Uterus (tissue), 4 donors: ENCODE results near the gene AP2A1. TPM values are rescaled to one million over a fixed set of nuclear protein-coding genes. Genes with fewer than 3 reads are reported as not detected.

Experiments
- DNase-seq, 2 donors: peaks; one replicate each; pipeline ENCODE4 v3.0.0-alpha.2; 2019 to 2020
- H3K27ac ChIP-seq, 2 donors: fragments of 200-600 bp; sonication (generic); 1 replicate in 1 of 2; 2 replicates in 1 of 2; pipeline ENCODE4 v1.5.1; 2016 to 2018
- H3K27me3 ChIP-seq, 2 donors: fragments of 200-600 bp; sonication (generic); one replicate each; pipeline ENCODE4 v1.5.1; 2018 to 2019; ENCODE audit warnings: control low read depth in 1 of 2
- H3K36me3 ChIP-seq, 2 donors: fragments of 200-600 bp; sonication (generic); one replicate each; pipeline ENCODE4 v1.5.1; 2019; ENCODE audit warnings: control low read depth in 1 of 2
- H3K4me1 ChIP-seq, 2 donors: fragments of 200-600 bp; sonication (generic); one replicate each; pipeline ENCODE4 v1.5.1; 2018 to 2019; ENCODE audit warnings: control low read depth in 1 of 2
- H3K4me3 ChIP-seq, 2 donors: fragments of 200-600 bp; sonication (generic); 1 replicate in 1 of 2; 2 replicates in 1 of 2; pipeline ENCODE4 v1.5.1; 2018 to 2019; ENCODE audit warnings: mild to moderate bottlenecking in 1 of 2
- H3K9me3 ChIP-seq, 2 donors: fragments of 200-600 bp; sonication (generic); one replicate each; pipeline ENCODE4 v1.5.1; 2019; ENCODE audit warnings: control low read depth in 1 of 2
- POLR2A ChIP-seq, 2 donors: fragments of 450-650 bp; IDR thresholded peaks; one replicate each; pipeline ENCODE4 v1.6.1; 2016; ENCODE audit warnings: antibody characterized with exemption in 2 of 2, mild to moderate bottlenecking in 1 of 2, moderate library complexity in 1 of 2
- intact Hi-C: fragments of 100-400 bp; cut with DNase I; formaldehyde crosslinking; loops from one replicate; pipeline ENCODE4 v1.15.1; 2023; ENCODE audit warnings: low total_unique reads
- total RNA-seq, 4 donors: library from RNA; depleted of rRNA in 3 of 4; stranded (reverse); fragments of >200 nt in 3 of 4; gene quantifications; one replicate each; pipeline versions ENCODE4 v1.1.0 to v1.2.4, GENCODE V29; 2014 to 2023
- TF ChIP-seq, protein P1 (sequence below), 4 experiments: fragments of 200-600 bp in 2 of 4; fragments of 450-650 bp in 2 of 4; sonication (generic) in 2 of 4; IDR thresholded peaks; one replicate each; pipeline ENCODE4 v1.5.1; 2016 to 2019; ENCODE audit warnings: antibody characterized with exemption in 4 of 4, mild to moderate bottlenecking in 2 of 4, moderate library complexity in 1 of 4
- donor health status: DM: yes; HTN: yes; CAD: no.

The AP2A1 gene
- total RNA-seq, 4 donors from 2014 or later, result 47.1 to 114 (median 54.7) TPM

DNA sequence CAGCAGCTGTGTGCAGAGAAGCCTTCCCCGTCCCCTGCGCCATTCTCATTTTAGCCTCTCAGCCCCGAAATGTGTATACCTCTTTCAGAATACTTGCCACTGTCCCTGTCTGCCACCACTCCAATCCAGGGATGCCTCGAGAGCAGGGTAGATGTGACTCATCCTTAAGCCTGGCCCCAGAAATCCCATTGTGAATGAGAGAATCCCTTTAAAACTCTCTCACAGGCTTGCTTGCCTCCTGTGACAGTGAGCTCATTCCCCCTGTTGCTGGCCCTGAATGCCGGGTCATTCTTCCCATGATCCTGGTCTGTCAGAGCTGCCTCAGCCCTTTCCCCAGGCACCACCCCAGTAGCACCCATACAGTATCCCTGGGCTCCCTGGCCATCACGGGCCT lies 9.6 kb downstream of the AP2A1 start:
- H3K4me1 ChIP-seq, result no peaks in the 10 kb centered on the region
- H3K4me3 ChIP-seq, result no peak overlapping the region
- TF ChIP-seq, protein P1, sequence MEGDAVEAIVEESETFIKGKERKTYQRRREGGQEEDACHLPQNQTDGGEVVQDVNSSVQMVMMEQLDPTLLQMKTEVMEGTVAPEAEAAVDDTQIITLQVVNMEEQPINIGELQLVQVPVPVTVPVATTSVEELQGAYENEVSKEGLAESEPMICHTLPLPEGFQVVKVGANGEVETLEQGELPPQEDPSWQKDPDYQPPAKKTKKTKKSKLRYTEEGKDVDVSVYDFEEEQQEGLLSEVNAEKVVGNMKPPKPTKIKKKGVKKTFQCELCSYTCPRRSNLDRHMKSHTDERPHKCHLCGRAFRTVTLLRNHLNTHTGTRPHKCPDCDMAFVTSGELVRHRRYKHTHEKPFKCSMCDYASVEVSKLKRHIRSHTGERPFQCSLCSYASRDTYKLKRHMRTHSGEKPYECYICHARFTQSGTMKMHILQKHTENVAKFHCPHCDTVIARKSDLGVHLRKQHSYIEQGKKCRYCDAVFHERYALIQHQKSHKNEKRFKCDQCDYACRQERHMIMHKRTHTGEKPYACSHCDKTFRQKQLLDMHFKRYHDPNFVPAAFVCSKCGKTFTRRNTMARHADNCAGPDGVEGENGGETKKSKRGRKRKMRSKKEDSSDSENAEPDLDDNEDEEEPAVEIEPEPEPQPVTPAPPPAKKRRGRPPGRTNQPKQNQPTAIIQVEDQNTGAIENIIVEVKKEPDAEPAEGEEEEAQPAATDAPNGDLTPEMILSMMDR (IDR thresholded peaks at IDR 0.05), result no peak
- no peak for TF ChIP-seq POLR2A (IDR thresholded peaks at IDR 0.05)
- no peaks in the 10 kb centered on the region for H3K36me3 ChIP-seq
- no peaks in the 10 kb centered on the region for H3K27me3 ChIP-seq
- intact Hi-C loops, result no loop called here
- H3K9me3 ChIP-seq, result no peaks in the 10 kb centered on the region
- no peak for DNase-seq
- no peak overlapping the region for H3K27ac ChIP-seq

DNA sequence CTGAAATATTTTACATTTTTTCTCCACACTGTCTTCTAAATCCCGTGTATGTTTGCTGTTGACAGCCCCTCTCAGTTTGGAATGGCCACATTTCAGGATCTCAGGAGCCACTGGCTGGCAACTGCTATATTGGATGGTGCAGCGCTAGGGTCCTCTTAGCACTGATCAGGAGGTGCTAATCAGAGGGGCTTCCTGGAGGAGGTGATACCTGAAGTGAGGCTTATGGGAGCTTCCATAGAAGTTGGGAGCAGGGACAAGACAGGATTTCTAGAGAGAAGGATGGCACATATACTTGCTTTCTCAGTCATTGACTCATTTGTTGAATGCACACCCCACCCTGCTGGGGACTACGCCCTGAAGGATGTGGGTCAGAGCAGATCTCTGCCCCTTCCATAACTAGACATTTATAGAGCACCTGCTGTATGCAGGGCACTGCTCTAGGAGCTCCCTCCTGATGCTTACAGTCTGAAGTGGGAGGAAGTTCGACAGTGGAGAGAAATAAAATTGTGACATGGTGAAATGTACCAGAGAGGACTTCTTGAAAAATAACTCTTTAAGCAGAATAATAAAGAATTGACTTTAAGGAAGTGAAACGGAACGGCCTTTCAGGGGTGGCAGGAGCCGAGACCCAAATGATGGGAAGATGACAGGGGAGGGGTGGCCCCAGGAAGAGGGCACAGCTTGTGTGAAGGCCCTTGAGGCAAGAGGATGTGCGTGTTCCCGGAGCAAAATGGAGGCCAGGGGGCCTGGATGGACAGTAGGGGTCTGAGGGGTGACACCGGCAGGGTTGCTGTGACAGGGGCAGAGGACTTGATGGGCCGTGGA lies 13.1 kb downstream of the AP2A1 start:
- Histone ChIP-seq H3K9me3 (no peaks in the 10 kb centered on the region), H3K27me3 (no peaks in the 10 kb centered on the region), H3K36me3 (no peaks in the 10 kb centered on the region), H3K27ac (no peak overlapping the region), H3K4me1 (no peaks in the 10 kb centered on the region), H3K4me3 (no peak overlapping the region)
- intact Hi-C loops, result no loop called here
- no peak for DNase-seq
- no peak for TF ChIP-seq POLR2A (IDR thresholded peaks at IDR 0.05)
- TF ChIP-seq, protein P1 (IDR thresholded peaks at IDR 0.05), result no peak

DNA sequence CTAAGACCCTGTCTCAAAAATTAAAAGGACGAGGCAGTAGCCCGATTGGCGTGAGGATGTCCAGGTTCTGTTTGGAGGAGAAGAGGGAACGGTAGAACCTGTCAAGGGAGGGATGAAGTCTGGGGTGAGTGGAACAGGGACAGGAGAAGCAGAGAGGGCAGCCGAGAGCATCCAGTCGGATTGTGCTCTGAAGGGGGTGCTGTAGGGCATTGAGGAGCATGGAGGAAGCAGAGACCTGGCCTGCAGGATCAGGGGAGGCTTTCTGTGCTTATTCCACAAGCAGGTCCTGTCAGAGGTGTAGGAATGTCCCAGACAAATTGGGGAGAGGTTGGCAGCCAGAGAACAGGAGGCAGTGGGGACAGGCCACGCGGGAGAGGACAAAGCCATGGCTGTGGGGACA lies 14.1 kb downstream of the AP2A1 start:
- intact Hi-C loops, result no loop called here
- no peaks in the 10 kb centered on the region for H3K36me3 ChIP-seq

DNA sequence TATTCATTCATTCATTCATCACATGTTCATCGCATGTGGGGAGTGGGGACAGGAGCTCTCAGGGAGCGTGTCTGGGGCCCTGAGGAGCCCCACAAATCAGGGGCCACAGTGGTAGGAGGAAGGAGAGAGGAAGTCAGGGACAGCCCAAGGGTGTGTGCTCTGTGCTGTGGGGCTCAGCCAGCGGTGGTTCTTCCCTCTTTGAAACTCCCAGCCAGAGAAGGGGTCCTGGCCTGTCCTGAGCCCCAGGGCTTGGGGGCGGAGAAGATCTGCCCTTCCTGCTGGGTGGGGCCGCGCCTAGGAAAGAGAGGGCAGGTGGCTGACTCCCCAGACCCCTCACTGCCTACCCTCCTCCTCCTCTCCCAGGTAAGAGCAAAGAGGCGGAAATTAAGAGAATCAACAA lies 14.6 kb downstream of the AP2A1 start:
- H3K27me3 ChIP-seq, result no peaks in the 10 kb centered on the region
- H3K36me3 ChIP-seq, result no peaks in the 10 kb centered on the region
- no peak overlapping the region for H3K4me3 ChIP-seq

More for the DNA sequence above, 14.1 kb downstream of the AP2A1 start:
- H3K27me3 ChIP-seq, result no peaks in the 10 kb centered on the region
- H3K27ac ChIP-seq, result no peak overlapping the region
- H3K9me3 ChIP-seq, result no peaks in the 10 kb centered on the region
- no peak for TF ChIP-seq POLR2A (IDR thresholded peaks at IDR 0.05)
- TF ChIP-seq, protein P1 (IDR thresholded peaks at IDR 0.05), result no peak
- no peak for DNase-seq
- H3K4me3 ChIP-seq, result no peak overlapping the region
- no peaks in the 10 kb centered on the region for H3K4me1 ChIP-seq

DNA sequence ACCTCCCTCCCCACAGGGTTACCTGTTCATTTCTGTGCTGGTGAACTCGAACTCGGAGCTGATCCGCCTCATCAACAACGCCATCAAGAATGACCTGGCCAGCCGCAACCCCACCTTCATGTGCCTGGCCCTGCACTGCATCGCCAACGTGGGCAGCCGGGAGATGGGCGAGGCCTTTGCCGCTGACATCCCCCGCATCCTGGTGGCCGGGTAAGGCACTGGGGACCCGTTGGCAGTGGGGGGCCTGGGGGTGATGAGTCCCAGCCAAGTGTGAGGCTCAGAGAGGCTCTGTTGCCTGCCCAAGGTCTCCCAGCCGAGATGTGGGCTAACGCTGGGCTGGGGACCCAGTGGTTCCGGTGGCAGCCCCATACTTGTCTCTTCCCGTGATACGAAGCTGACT lies 15.7 kb downstream of the AP2A1 start:
- intact Hi-C loops, result no loop called here
- peaks cover 0 to 7% of the 10 kb centered on the region in 2 donors for H3K4me1 ChIP-seq
- no peak overlapping the region for H3K27ac ChIP-seq
- no peak overlapping the region for H3K4me3 ChIP-seq
- no peaks in the 10 kb centered on the region for H3K9me3 ChIP-seq
- no peaks in the 10 kb centered on the region for H3K36me3 ChIP-seq
- no peaks in the 10 kb centered on the region for H3K27me3 ChIP-seq
- DNase-seq, result no peak
- TF ChIP-seq, protein P1 (IDR thresholded peaks at IDR 0.05), result no peak
- TF ChIP-seq POLR2A (IDR thresholded peaks at IDR 0.05), result no peak

More for the DNA sequence above, 14.6 kb downstream of the AP2A1 start:
- no peaks in the 10 kb centered on the region for H3K9me3 ChIP-seq
- no peak for DNase-seq
- intact Hi-C loops, result no loop called here
- no peak for TF ChIP-seq POLR2A (IDR thresholded peaks at IDR 0.05)
- TF ChIP-seq, protein P1 (IDR thresholded peaks at IDR 0.05), result no peak
- H3K27ac ChIP-seq, result no peak overlapping the region
- H3K4me1 ChIP-seq, result peaks cover 0 to 2% of the 10 kb centered on the region in 2 donors
